Adrenal gland (tissue), 12 donors: ENCODE results near the gene RAI14. TPM values are rescaled to one million over a fixed set of nuclear protein-coding genes. Genes with fewer than 3 reads are reported as not detected.

ENCODE experiments used
- DNase-seq, 7 donors: peaks; one replicate each; pipeline ENCODE4 v3.0.0-alpha.2; 2019 to 2020
- H3K27ac ChIP-seq, 5 donors: fragments of 200-600 bp; sonication (generic) in 4 of 5; 1 replicate in 3 of 5; 2 replicates in 2 of 5; pipeline versions ENCODE4 v1.5.1 to v1.8.0; 2016 to 2020; ENCODE audit warnings: mild to moderate bottlenecking in 1 of 5
- H3K27me3 ChIP-seq: fragments of 200-600 bp; 2 replicates; pipeline ENCODE4 v1.8.0; 2021
- H3K36me3 ChIP-seq, 2 donors: fragments of 200-600 bp; replicated peaks in 1 of 2; 1 replicate in 1 of 2; 2 replicates in 1 of 2; pipeline versions ENCODE4 v1.5.1 to v1.8.0; 2018 to 2022
- H3K4me1 ChIP-seq, 2 donors: fragments of 200-600 bp; replicated peaks in 1 of 2; 1 replicate in 1 of 2; 2 replicates in 1 of 2; pipeline versions ENCODE4 v1.5.1 to v1.8.0; 2018 to 2021
- H3K4me3 ChIP-seq, 4 donors: fragments of 200-600 bp; sonication (generic) in 3 of 4; one replicate each; pipeline ENCODE4 v1.5.1; 2016 to 2018
- H3K9me3 ChIP-seq, 3 donors: fragments of 200-600 bp; sonication (generic) in 1 of 3; replicated peaks in 1 of 3; 1 replicate in 2 of 3; 2 replicates in 1 of 3; pipeline versions ENCODE4 v1.5.1 to v1.8.0; 2016 to 2021
- POLR2A ChIP-seq, 2 donors: fragments of 450-650 bp; IDR thresholded peaks; one replicate each; pipeline ENCODE4 v1.6.1; 2017; ENCODE audit warnings: antibody characterized with exemption in 2 of 2, mild to moderate bottlenecking in 2 of 2, moderate library complexity in 1 of 2
- WGBS, 4 donors: extraction: QIAGEN DNeasy Blood & Tissue Kit in 2 of 4; methylation state at CpG; one replicate each; pipeline versions ENCODE4 v1.1.5 to v1.1.7; 2013 to 2017; 5-methylcytosine and 5-hydroxymethylcytosine counted together
- intact Hi-C, 2 donors: fragments of 100-400 bp; cut with DNase I; formaldehyde crosslinking; loops; one replicate each; pipeline versions ENCODE4 v1.14.1 to v1.15.0; 2022 to 2023
- polyA plus RNA-seq, 3 donors: library from polyadenylated mRNA; stranded (reverse); fragments of 200-250 nt in 2 of 3; fragments of 350-450 nt in 1 of 3; fragmentation: Illumina TruSeq in 1 of 3; extraction: RNeasy Lipid Tissue Mini Kit (QIAGEN cat#74804) in 1 of 3; gene quantifications; one replicate each; pipeline ENCODE4 v1.2.3, GENCODE V29; 2013 to 2014
- total RNA-seq, 9 donors: library from RNA; depleted of rRNA in 4 of 9; stranded (reverse); fragments of >200 nt in 4 of 9; fragments of 120-200 nt in 1 of 9; fragmentation: NEBNext Ultra II Directional in 1 of 9; extraction: Animal tissue kit (Norgen Biotek cat#: 25700) in 1 of 9; gene quantifications; one replicate each; pipeline versions ENCODE4 v1.1.0 to v1.2.4, GENCODE V29; 2013 to 2023
- TF ChIP-seq, protein P1 (sequence below), 6 experiments: fragments of 450-650 bp in 4 of 6; fragments of 200-600 bp in 2 of 6; sonication (generic) in 1 of 6; IDR thresholded peaks; 1 replicate in 5 of 6; 2 replicates in 1 of 6; pipeline versions ENCODE4 v1.5.1 to v1.8.0; 2016 to 2021; ENCODE audit warnings: antibody characterized with exemption in 6 of 6, mild to moderate bottlenecking in 2 of 6, moderate library complexity in 1 of 6
- donor health status: healthy with polysubstance abuse.
- donor health status: Bipolar disorder and iron deficiency.
- donor health status: DM: yes; HTN: yes; CAD: no.
- donor health status: DM: no; HTN: no; CAD: no.
- donor health status: DM: no; HTN: no; CAD: no.
- donor health status: DM: yes; HTN: yes; CAD: no.

Gene RAI14
- total and polyA plus RNA-seq, 12 donors = 9.1 to 158 (median 28.5) TPM

DNA sequence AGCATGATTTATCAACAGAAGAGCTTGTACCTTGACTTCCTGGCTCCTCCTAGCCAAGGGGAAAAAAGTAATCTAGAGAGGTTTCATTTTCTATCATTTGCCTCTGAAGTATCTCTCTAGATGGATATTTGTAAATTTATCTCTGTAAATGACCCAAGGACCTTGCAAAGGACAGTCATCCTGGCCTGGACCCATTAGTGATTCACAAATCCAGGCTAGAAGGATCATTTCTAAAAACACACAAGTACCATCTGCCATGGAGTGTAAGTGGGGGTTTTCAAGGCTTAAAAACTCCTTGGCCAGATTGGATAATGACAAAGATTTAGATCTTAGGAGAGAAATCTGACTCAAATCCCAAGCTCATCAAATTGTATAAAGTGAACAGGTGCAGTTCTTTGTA lies 190.9 kb downstream of the RAI14 start:
- intact Hi-C loops = no loop called here
- H3K4me3 ChIP-seq = no peak overlapping the region
- no peaks in the 10 kb centered on the region for H3K9me3 ChIP-seq
- TF ChIP-seq POLR2A (IDR thresholded peaks at IDR 0.05) = no peak
- TF ChIP-seq, protein P1, sequence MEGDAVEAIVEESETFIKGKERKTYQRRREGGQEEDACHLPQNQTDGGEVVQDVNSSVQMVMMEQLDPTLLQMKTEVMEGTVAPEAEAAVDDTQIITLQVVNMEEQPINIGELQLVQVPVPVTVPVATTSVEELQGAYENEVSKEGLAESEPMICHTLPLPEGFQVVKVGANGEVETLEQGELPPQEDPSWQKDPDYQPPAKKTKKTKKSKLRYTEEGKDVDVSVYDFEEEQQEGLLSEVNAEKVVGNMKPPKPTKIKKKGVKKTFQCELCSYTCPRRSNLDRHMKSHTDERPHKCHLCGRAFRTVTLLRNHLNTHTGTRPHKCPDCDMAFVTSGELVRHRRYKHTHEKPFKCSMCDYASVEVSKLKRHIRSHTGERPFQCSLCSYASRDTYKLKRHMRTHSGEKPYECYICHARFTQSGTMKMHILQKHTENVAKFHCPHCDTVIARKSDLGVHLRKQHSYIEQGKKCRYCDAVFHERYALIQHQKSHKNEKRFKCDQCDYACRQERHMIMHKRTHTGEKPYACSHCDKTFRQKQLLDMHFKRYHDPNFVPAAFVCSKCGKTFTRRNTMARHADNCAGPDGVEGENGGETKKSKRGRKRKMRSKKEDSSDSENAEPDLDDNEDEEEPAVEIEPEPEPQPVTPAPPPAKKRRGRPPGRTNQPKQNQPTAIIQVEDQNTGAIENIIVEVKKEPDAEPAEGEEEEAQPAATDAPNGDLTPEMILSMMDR (IDR thresholded peaks at IDR 0.05) = no peak
- peak overlapping the region in 2 of 5 donors; percentile 33 for H3K27ac ChIP-seq
- DNase-seq = peak in 5 of 7 donors; percentile 42 to 65 (median 58)
- H3K36me3 ChIP-seq = no peaks in the 10 kb centered on the region
- H3K4me1 ChIP-seq = peaks cover 0 to 9% of the 10 kb centered on the region in 2 donors
- H3K27me3 ChIP-seq = no peaks in the 10 kb centered on the region

GRCh38 chr5:34847552-34847951 lies 191.4 kb downstream of the RAI14 start:
- TF ChIP-seq, protein P1 (IDR thresholded peaks at IDR 0.05) = no peak
- no peak for TF ChIP-seq POLR2A (IDR thresholded peaks at IDR 0.05)
- Histone ChIP-seq H3K4me1 (peaks cover 0 to 9% of the 10 kb centered on the region in 2 donors), H3K27me3 (no peaks in the 10 kb centered on the region), H3K4me3 (no peak overlapping the region), H3K27ac (no peak overlapping the region), H3K36me3 (no peaks in the 10 kb centered on the region), H3K9me3 (no peaks in the 10 kb centered on the region)
- intact Hi-C loops = no loop called here
- no peak for DNase-seq
- 87 to 88% (median 88%) methylated on average over 4 of the region's 4 CpGs for whole genome bisulfite sequencing, 4 donors

- Histone ChIP-seq H3K4me3 (no peak overlapping the region), H3K27me3 (no peaks in the 10 kb centered on the region), H3K27ac (no peak overlapping the region), H3K4me1 (peaks cover 0 to 6% of the 10 kb centered on the region in 2 donors), H3K36me3 (no peaks in the 10 kb centered on the region), H3K9me3 (no peaks in the 10 kb centered on the region)
- WGBS, 4 donors = 95 to 100% (median 96%) methylated on average over 2 of the region's 2 CpGs
- intact Hi-C loops = no loop called here
- DNase-seq = no peak
- TF ChIP-seq, protein P1 (IDR thresholded peaks at IDR 0.05) = no peak
- no peak for TF ChIP-seq POLR2A (IDR thresholded peaks at IDR 0.05)
Measured at GRCh38 chr5:34848230-34848629, 192.1 kb downstream of the RAI14 start.

DNA sequence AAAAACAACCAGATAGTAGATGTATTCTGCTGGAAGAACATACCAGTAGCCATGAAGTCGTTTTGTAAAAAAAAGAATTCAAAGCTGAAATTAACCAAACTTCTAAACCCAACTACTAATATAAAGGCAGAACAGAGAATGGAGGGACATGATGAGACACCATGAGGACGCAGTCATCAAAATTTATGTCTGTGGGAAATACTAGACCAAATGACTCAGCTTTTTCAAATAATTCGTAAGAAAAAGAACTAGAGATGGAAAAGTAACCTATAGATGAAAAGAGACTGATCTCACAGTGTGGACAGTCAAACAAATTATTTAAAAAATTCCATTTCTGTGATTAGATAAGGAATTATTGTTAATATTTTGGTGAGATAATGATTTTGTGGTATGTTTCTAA lies 193.1 kb downstream of the RAI14 start:
- H3K27me3 ChIP-seq = no peaks in the 10 kb centered on the region
- DNase-seq = no peak
- H3K4me3 ChIP-seq = no peak overlapping the region
- WGBS, 4 donors = 89 to 91% (median 90%) methylated on average over 3 of the region's 3 CpGs
- intact Hi-C loops = no loop called here
- H3K36me3 ChIP-seq = no peaks in the 10 kb centered on the region
- H3K9me3 ChIP-seq = no peaks in the 10 kb centered on the region
- H3K27ac ChIP-seq = no peak overlapping the region
- no peaks in the 10 kb centered on the region for H3K4me1 ChIP-seq
- no peak for TF ChIP-seq POLR2A (IDR thresholded peaks at IDR 0.05)
- TF ChIP-seq, protein P1 (IDR thresholded peaks at IDR 0.05) = no peak
